HG02884 (cell line): ENCODE results near the gene SETD6.
"Not testable (repeated sequence)": the region's sequence is repeated elsewhere in the genome, so short reads cannot be mapped to it uniquely, and the experiment has no call there.

ENCODE experiments used
- ATAC-seq: cut with Tn5 transposase; IDR thresholded peaks from one replicate; pipeline ENCODE4 v1.9.1; 2021; ENCODE audit warnings: mild to moderate bottlenecking, moderate library complexity; ENCODE audit not compliant: unreplicated experiment

The SETD6 gene

DNA sequence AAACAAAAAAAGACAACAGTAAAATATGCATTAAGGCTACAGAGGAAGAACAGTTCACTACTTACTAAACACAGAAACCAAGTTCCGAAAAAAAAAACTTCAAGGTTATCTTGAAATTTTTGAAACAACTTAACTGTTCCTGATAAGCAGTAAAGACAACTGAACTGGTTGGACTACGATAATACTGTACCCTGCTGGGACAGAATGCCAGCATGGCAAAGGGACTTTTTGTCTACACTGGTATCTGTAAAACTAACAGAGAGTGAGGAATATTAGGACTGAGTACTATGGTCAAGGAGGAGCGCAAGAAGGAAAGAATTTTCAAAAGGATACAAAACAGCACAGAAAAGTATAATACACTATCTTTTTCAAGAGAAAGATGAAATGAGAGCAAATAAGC, 19.8 kb downstream of the SETD6 start:
- no peak for ATAC-seq

DNA sequence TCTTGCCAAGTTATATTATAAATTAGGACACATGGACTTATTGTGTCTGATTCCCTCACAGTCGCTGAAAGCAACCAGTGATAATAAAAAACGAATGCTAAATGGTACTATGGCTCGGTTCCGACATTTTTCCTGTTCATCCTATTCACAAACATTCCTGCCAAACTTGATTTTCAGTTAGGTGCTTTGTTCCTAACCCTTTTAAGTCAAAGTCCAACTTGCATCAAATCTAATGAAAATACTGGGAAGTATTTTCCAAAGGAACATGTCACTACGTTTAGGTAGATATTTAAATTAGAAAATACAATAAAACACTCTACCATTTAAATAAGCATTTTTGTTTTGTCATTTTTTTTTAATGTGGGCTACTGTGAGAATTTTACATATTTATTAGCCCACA, 21.0 kb downstream of the SETD6 start:
- ATAC-seq: no peak

DNA sequence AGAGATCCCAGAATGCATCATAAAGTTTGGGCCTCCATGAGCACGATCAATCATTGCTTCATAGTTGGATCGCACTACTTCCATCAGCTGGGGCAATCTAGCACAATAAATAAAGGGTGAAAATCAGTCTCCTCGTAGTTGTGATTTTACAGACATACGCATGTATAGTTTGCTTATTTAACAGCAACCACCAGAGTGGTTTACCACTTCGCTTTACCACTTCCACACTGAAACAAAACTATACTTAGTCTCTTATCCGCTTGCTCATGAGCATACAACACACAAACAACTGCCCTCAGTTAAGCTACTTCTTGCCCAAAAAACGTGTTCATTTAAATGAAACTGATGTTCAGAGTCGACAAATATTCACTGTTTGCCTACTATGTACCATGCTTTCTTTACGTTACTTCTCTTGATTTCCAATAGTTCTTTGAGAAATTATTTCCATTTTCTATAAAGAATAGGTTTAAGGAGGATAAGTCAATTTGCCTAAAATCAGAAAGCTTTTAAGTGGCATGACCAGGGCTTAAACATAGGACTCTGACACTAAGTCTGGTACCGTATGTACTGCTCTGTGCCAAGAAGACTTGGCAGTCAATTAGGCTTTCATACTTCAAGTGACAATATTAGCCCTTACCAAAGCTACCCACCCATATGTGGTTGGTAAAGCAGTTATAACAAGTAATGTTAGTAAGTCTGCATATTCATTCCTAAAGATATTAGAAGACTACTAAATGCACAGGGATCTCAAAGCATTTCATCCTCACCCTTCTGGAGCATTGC, 22.0 kb downstream of the SETD6 start:
- no peak for ATAC-seq

DNA sequence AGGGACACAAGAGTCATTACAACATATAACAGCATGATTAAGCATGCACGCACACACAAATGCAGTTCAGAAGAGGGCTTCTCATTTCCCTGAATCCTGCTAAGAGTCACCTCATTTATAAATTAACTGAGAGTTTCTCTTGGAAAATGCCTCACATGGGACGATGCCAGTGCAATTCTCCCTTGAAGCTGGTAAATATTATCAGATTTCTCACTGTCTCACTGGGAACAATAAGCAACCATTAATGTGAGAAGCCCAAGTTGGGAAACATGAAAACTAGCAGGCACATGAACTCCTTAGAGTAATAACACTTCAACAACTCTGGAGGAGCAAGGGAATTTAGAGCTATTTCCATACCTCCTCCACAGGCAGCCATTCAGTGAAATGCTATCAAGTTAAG, 26.4 kb downstream of the SETD6 start:
- no peak for ATAC-seq

DNA sequence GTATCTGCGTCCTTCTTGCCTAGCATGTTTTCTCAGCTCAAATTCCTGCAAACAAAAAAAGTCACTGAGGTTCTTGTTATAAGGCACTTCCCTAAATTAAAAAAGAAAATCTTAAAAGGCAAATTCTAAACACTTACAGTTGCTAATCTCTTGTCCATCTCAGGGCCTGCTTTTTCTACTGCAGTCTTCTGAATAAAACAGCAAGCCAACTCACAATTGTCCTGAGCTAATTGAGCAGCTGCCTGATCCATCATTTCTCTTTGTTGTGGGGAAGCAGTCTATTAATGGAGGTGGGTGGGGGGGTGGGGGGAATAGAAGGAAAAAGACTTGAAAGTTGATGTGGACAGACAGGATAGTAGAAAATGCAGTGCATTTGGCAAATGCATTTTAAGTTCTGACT, 27.0 kb downstream of the SETD6 start:
- no peak for ATAC-seq

DNA sequence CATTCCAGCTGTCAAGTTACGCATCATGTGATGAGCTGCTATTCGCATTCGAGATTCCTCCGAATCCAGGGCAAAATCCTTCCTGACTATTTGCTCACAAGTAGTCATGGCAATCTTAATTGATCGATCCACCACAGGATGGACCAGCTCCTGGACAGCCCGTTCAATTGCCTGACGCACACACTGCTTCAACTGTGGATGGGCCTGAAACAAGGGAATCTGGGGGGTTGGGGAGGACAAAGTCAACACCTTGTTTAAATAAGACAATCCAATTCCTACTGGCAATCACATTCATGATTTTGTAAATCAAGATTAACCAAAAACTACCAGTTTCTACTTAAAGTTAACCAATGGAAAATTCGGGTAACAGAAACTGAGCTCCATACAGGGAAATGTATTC, 28.4 kb downstream of the SETD6 start:
- no peak for ATAC-seq

DNA sequence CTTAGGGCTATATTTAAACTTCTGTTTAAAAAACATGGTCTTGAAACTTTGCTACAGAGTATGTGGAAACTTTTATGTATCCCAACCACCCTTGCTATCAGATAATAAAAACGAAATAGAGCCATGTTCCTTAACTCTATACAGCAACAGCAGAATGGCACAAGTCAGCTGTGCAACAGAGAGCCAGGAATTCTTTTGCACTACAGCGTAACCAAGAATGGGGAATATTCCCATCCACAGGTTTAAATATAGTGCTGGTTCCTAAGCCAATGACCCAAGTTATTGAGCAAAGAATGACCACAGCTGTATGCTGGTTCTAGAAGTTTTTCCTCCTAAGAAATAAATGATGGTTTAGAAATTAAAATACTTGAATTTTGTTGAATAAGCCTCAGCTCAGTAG, 33.1 kb downstream of the SETD6 start:
- no peak for ATAC-seq

DNA sequence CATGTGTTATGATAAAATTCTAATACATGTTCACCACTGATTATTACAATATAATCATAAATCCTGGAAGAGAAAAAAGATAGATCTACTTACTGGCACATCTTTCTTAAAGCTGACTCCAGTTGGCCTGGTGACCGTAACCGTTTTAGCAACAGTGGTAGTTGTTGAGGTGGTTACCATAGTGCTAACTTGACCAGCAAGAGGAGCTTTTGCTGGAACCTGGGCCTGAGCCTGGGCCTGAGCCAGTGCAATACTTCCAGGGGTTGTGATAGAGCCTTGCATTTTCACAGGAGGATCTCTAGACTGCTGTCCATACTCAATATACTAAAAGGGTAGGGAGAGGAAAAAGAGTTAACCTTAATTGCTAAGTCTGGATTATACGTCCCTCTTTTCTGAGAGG, 36.2 kb downstream of the SETD6 start:
- ATAC-seq: no peak

DNA sequence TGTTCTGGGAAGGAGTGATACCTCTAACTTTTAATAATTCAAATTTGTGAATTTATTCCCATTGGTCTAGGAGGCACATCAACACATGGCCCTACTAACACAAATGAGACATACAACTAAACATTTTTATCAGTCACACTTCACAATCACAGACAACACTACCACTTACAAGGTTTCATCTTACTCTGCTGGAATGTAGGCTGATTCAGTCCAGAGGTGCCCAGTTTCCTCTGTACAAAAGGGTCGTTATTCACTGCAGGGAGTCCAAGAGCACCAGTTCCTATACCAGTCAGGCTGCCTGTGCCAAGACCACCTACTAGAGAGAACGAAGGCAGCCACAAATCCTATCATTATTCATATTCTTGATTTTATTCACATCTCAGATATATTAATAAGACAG, 41.4 kb downstream of the SETD6 start:
- no peak for ATAC-seq

DNA sequence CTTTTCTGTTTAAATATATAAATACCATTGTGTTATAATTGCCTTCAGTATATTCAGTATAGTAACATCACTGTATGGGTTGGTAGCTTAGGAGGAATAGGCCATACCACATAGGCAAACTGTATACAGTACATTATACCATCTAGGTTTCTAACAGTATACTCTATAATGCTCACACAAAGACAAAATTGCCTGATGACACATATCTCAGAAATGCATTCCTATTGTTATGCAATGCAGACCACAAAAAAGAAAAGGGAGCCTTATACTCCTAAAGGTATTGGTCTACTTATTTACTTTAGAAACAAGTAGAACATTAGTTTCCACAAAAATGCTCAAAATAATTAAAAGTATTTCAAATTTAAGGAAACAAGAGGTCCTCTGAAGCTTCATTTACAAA, 47.9 kb downstream of the SETD6 start:
- ATAC-seq: no peak

DNA sequence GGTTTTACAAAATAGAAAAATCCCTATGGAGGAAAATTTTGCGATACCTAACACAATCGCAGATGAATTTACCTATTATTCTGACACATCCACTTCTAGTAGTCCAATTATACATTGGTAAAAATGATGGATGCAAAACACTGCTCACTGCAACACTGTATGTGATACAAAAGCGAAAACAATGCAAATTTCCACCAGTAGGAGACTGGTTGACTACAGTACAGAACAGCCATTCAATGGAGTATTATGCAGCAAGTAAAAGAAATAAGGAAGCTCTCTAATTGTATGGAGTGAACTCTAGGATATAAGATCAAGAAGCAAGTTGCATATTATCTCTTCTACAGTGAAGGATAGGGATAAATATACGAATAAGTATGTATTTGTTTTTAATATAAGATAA, 48.5 kb downstream of the SETD6 start:
- no peak for ATAC-seq

DNA sequence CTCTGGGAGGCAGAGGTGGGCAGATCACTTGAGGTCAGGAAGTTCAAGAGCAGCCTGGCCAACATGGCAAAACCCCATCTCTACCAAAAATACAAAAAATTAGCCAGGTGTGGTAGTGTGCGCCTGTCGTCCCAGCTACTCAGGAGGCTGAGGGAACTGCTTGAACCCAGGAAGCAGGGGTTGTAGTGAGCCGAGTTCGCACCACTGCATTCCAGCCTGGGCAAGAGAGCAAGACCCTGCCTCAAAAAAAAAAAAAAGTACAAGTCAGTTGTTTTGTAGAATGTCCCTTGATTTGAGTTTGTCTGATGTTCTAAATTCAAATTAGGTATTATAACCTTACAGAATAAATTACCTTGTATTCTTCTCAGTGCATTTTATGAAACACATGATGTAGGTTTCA, 50.4 kb downstream of the SETD6 start:
- ATAC-seq: not testable (repeated sequence)
